Calu3 (cell line): ENCODE measurements around the gene COL20A1. TPM values are rescaled to one million over a fixed set of nuclear protein-coding genes. Genes with fewer than 3 reads are reported as not detected.

Experiments
- BruUV-seq: library from RNA; stranded (reverse); fragments of 400-500 nt; replicated peaks from 2 replicates; lab custom pipeline; 2021; lab: Mats Ljungman, UMichigan
- CTCF ChIA-PET: fragments of 300-600 bp; sonication (Branson Sonifier 250); formaldehyde crosslinking; loops from one replicate; lab custom pipeline; 2022; ENCODE audit warnings: antibody characterized with exemption; lab: Charles Lee
- DNase-seq: peaks from one replicate; pipeline ENCODE4 v3.0.0; 2022
- H3K27ac Mint-ChIP-seq: one replicate; pipeline ENCODE4 v1.8.0; 2022; ENCODE audit warnings: mixed read lengths; ENCODE audit not compliant: unreplicated experiment
- H3K27me3 Mint-ChIP-seq: one replicate; pipeline ENCODE4 v1.8.0; 2022; ENCODE audit warnings: mixed read lengths; ENCODE audit not compliant: unreplicated experiment
- H3K36me3 Mint-ChIP-seq: one replicate; pipeline ENCODE4 v1.8.0; 2022; ENCODE audit warnings: mild to moderate bottlenecking, moderate library complexity, mixed read lengths; ENCODE audit not compliant: insufficient read depth, unreplicated experiment
- H3K4me1 Mint-ChIP-seq: one replicate; pipeline ENCODE4 v1.8.0; 2022; ENCODE audit warnings: mild to moderate bottlenecking, low read depth, mixed read lengths; ENCODE audit not compliant: unreplicated experiment
- H3K4me3 Mint-ChIP-seq: one replicate; pipeline ENCODE4 v1.8.0; 2022; ENCODE audit warnings: mild to moderate bottlenecking, low read depth, moderate library complexity, mixed read lengths; ENCODE audit not compliant: unreplicated experiment
- H3K9me3 Mint-ChIP-seq: one replicate; pipeline ENCODE4 v1.8.0; 2022; ENCODE audit warnings: low read depth, mixed read lengths; ENCODE audit not compliant: unreplicated experiment
- intact Hi-C: fragments of 100-400 bp; cut with micrococcal nuclease; formaldehyde crosslinking; loops from one replicate; pipeline ENCODE4 v1.10.0; 2022; ENCODE audit not compliant: unreplicated experiment
- total RNA-seq: library from RNA; stranded (reverse); gene quantifications from 2 replicates; pipeline ENCODE4 v1.2.3, GENCODE V29; 2022
- TF ChIP-seq, protein P1 (sequence below): fragments of 200-600 bp; IDR thresholded peaks from one replicate; pipeline ENCODE4 v1.8.0; 2022; ENCODE audit warnings: antibody characterized with exemption; ENCODE audit not compliant: unreplicated experiment

The COL20A1 gene
- total RNA-seq, 1 experiment from 2014 or later, result not detected

DNA sequence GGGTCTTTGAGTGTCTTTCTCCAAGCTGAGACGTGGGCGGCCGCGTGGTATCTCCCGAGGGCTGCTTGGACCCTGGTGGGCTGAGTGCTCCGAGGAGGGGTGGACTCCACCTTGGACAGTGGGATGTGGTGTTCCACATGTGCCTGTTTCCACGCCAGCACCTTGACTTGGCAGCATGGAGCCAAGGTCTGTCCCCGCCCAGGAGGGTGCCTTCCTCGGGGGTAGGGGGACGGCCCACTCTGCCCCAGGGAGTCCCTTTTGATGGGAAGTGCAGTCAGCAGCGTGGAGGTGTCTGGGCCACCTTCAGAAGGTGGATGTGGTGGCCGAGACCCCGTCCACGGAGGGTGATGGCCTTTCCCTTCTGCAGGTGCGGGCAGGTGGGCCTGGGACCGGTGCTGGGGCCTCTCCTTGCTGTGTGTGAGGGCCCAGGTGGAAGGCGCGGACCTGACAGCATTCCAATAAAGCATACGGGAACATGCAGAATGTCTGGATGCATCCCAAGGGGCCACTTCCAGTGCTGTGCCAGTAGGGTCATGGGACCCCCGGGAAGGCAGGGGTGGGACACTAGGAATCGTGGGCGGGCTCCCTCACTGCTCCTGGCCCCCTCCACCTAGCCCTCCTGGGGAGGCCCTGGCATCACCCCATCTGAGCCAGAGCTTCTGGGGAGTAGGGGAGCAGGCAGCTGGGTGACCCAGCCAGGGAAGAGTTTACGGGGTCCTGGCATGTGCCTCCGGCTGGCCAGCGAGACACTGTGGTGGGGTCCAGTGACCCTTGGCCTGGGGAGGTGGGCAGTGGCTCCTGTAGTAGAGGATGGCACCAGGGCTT is 3.5 kb upstream of the COL20A1 start:
- intact Hi-C loops, result no loop called here
- no peak for DNase-seq
- Mint-ChIP-seq H3K4me1 (no peaks in the 10 kb centered on the region), H3K4me3 (no peak overlapping the region), H3K27ac (peak overlapping the region; percentile 40), H3K36me3 (peaks cover 57% of the 10 kb centered on the region), H3K9me3 (no peaks in the 10 kb centered on the region), H3K27me3 (peaks cover 29% of the 10 kb centered on the region)
- CTCF ChIA-PET, result no interaction called here
- BruUV-seq, result TSS peak; percentile 24
- TF ChIP-seq, protein P1, sequence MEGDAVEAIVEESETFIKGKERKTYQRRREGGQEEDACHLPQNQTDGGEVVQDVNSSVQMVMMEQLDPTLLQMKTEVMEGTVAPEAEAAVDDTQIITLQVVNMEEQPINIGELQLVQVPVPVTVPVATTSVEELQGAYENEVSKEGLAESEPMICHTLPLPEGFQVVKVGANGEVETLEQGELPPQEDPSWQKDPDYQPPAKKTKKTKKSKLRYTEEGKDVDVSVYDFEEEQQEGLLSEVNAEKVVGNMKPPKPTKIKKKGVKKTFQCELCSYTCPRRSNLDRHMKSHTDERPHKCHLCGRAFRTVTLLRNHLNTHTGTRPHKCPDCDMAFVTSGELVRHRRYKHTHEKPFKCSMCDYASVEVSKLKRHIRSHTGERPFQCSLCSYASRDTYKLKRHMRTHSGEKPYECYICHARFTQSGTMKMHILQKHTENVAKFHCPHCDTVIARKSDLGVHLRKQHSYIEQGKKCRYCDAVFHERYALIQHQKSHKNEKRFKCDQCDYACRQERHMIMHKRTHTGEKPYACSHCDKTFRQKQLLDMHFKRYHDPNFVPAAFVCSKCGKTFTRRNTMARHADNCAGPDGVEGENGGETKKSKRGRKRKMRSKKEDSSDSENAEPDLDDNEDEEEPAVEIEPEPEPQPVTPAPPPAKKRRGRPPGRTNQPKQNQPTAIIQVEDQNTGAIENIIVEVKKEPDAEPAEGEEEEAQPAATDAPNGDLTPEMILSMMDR, result no peak

DNA sequence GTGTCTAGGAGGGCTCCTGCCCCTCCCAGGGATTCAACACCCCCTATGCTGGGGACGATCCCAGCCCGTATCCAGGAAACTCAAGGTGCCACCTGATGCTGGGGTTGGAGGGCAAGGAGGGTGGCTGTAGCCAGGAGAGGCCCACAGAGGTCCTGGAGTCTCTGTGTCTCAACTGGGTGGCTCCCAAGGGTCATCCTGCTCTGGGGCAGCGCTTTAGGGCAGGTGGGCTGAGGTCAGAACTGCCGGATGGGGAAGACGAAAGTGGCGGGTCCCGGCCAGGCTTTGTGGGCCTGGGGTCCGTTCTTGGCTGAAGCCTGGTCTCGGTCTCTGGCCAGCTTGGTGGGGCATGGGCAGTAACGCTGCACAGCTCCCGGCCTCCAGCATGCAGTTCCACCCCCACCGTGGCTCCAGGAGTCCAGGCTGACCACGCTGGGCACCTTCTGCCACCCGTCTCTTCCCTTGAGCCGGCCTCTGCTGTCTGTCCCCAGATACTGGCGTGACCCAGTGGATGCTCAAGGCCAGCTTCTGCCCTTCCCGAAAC is 2.8 kb upstream of the COL20A1 start:
- H3K9me3 Mint-ChIP-seq, result no peaks in the 10 kb centered on the region
- BruUV-seq, result no TSS peak
- no peak overlapping the region for H3K4me3 Mint-ChIP-seq
- CTCF ChIA-PET, result no interaction called here
- peaks cover 36% of the 10 kb centered on the region for H3K27me3 Mint-ChIP-seq
- H3K4me1 Mint-ChIP-seq, result no peaks in the 10 kb centered on the region
- intact Hi-C loops, result no loop called here
- H3K36me3 Mint-ChIP-seq, result peaks cover 57% of the 10 kb centered on the region
- TF ChIP-seq, protein P1, result no peak
- no peak for DNase-seq
- H3K27ac Mint-ChIP-seq, result peak overlapping the region; percentile 40

DNA sequence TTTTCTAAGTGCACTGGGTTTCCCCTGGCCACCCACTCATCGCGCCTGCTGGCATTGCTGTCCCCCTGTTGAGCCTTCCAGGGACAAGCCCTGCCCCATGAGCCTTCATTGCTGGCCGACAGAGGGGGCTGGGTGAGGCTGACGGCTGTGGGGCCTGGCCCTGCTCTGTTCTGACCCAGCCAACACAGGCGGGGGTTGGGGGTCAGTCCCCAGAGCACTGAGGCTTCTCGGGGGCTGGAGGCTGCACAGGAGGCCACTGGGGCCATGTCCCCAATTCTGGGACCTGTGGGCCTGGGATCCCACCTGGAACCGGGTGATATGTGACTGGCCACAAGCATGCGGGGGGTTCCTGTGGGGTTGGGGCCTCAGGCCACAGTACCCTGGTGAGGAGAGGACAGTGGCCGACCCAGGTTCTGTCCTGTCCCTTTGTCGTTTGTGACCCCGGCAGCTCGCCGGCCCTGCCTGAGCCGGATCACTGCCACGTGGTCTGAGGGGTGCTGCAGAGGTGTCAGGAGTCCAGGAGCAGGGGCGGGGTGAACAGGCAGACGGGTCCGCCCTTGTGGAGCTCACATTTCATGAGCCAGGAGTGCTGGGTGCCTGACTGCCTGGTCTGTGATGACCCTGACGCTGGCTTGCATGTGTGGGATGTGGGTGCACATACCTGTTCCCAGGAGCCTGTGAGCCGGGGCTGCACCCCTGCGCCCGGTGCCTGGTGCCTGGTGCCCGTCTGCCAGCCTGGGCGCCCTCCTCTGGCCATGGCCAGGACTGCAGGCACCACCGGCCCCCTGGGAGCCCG is 2.1 kb upstream of the COL20A1 start:
- TF ChIP-seq, protein P1, result peak; percentile 66
- BruUV-seq, result no TSS peak
- peaks cover 43% of the 10 kb centered on the region for H3K27me3 Mint-ChIP-seq
- intact Hi-C loops, result no loop called here
- CTCF ChIA-PET, result interaction anchor here (0.6 to 1.3 kb wide), 2 partner anchors 50 to 68 kb away, joined by 3 to 6 read pairs; no protein-coding TSS in a partner anchor
- no peak overlapping the region for H3K4me3 Mint-ChIP-seq
- H3K4me1 Mint-ChIP-seq, result no peaks in the 10 kb centered on the region
- DNase-seq, result peak; percentile 83
- H3K27ac Mint-ChIP-seq, result no peak overlapping the region
- peaks cover 57% of the 10 kb centered on the region for H3K36me3 Mint-ChIP-seq
- no peaks in the 10 kb centered on the region for H3K9me3 Mint-ChIP-seq

DNA sequence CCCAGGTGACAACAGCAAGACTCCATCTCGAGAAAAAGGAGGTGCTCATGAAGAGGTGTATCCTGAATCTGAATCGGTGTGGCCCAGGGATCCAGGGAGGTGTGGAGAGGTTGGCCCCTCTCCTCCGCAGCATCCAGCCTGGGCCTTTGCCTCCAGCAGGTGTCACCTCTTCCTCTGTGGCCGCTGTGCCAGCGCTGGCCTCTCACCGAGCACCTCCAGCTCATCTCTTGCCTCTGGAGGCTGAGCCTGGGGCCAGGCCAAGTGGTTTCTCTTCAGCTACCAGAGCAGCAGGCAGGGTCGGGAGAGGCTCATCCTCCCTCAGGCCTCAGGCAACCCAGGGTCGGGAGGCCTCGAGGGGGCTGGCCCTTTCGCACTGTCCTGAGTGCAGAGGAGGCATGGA is 1.2 kb upstream of the COL20A1 start:
- CTCF ChIA-PET, result interaction anchor here (1.0 to 1.3 kb wide), 3 partner anchors 57 to 85 kb away, joined by 3 to 6 read pairs (median 3); no protein-coding TSS in a partner anchor
- Mint-ChIP-seq H3K36me3 (peaks cover 56% of the 10 kb centered on the region), H3K4me1 (no peaks in the 10 kb centered on the region), H3K27ac (peak overlapping the region; percentile 20), H3K4me3 (no peak overlapping the region), H3K27me3 (peaks cover 52% of the 10 kb centered on the region), H3K9me3 (no peaks in the 10 kb centered on the region)
- BruUV-seq, result no TSS peak
- no peak for DNase-seq
- intact Hi-C loops, result no loop called here
- TF ChIP-seq, protein P1, result no peak
